Cardiac ventricle fibroblast (primary cell): ENCODE results near the gene CHAMP1. TPM values are rescaled to one million over a fixed set of nuclear protein-coding genes. Genes with fewer than 3 reads are reported as not detected.

ENCODE experiments used
- total RNA-seq: library from RNA; depleted of rRNA; stranded (reverse); fragments of >200 nt; gene quantifications from 2 replicates; pipeline ENCODE4 v1.2.3, GENCODE V29; 2015

The CHAMP1 gene
- total RNA-seq: 18.0 and 19.1 TPM in 2 replicates

GRCh38 chr13:114314074-114314912, at the start of gene CHAMP1:
Gene CHAMP1, plus strand, starts transcription at chr13:114314503. Its CDS starts 9,340 bp downstream, at chr13:114323843.

GRCh38 chr13:114281351-114282040, 32.8 kb upstream of the CHAMP1 start, which contains the start of gene UPF3A:
Gene UPF3A, plus strand, starts transcription at chr13:114281601. Its CDS starts 39 bp downstream, at chr13:114281640.

Other genes with a start within 250 kb of the CHAMP1 start
- gene RASA3, start 181.9 kb upstream of the CHAMP1 start, total RNA-seq: 25.2 and 26.2 TPM in 2 replicates
- gene CFAP97D2, start 135.2 kb upstream of the CHAMP1 start, total RNA-seq: not detected in 2 replicates
- 33.8 and 40.4 TPM in 2 replicates for gene CDC16, start 79.6 kb upstream of the CHAMP1 start, total RNA-seq
- 15.8 and 26.7 TPM in 2 replicates for gene UPF3A, start 32.9 kb upstream of the CHAMP1 start, total RNA-seq